ENCODE results near the gene TEAD2. TPM values are rescaled to one million over a fixed set of nuclear protein-coding genes. Genes with fewer than 3 reads are reported as not detected.
A peak's percentile ranks its signal among the peaks of the same experiment; 100 is the strongest.

Gene TEAD2
- total RNA-seq, 4 donors from 2014 or later = 3.8 to 12.4 (median 8.2) TPM

DNA sequence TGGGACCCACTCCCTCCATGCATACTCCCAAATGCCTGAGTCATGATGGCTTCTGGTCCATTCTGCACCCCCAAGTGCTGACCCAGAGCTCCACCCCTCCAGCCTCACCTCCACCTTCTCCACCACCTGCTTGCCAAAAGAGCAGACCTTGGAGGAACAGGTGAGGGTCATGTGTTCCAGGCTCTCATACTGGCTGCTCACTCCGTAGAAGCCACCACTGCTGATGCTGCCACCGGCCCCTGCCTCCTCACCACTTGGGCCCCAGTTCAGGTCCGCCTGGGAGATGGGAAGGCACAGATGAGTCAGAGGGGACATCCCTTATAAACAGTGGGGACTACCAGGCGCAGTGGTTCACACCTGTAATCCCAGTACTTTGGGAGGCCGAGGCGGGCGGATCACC lies 19.1 kb downstream of the TEAD2 start:
- TF ChIP-seq, protein P1, sequence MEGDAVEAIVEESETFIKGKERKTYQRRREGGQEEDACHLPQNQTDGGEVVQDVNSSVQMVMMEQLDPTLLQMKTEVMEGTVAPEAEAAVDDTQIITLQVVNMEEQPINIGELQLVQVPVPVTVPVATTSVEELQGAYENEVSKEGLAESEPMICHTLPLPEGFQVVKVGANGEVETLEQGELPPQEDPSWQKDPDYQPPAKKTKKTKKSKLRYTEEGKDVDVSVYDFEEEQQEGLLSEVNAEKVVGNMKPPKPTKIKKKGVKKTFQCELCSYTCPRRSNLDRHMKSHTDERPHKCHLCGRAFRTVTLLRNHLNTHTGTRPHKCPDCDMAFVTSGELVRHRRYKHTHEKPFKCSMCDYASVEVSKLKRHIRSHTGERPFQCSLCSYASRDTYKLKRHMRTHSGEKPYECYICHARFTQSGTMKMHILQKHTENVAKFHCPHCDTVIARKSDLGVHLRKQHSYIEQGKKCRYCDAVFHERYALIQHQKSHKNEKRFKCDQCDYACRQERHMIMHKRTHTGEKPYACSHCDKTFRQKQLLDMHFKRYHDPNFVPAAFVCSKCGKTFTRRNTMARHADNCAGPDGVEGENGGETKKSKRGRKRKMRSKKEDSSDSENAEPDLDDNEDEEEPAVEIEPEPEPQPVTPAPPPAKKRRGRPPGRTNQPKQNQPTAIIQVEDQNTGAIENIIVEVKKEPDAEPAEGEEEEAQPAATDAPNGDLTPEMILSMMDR (IDR thresholded peaks at IDR 0.05) = no peak
- no peak for TF ChIP-seq POLR2A (IDR thresholded peaks at IDR 0.05)
- no peak overlapping the region for H3K27ac ChIP-seq
- H3K27me3 ChIP-seq = no peaks in the 10 kb centered on the region
- 83 to 90% methylated on average over 2 to 4 of the region's 7 CpGs for WGBS, 2 donors
- peaks cover 0 to 72% (median 4%) of the 10 kb centered on the region in 3 donors for H3K36me3 ChIP-seq
- H3K4me3 ChIP-seq = no peak overlapping the region
- H3K4me1 ChIP-seq = peaks cover 16 to 32% (median 23%) of the 10 kb centered on the region in 3 donors
- DNase-seq = no peak
- intact Hi-C loops (cut with DNase I) = no loop called here
- H3K9me3 ChIP-seq = no peaks in the 10 kb centered on the region

DNA sequence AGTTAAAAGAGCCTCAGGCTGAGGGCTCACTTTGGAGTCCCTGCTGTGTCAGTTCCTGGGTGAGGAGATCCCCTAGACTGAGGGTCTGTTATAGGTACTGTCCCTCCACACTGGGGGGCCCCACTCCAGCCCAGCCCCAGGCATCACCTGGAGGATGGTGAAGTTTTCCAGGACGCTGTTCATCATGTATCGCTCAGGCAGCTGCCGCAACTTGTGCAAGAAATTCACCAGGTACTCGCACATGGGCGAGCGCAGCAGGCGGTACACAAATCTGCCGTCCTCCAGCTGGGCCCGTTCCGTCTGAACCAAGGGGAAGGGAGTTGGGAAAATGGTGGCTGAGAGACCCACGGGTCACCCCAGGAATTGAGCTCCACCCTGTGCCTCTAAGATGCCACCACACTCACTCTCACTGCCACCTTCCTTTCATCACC lies 19.9 kb downstream of the TEAD2 start:
- Histone ChIP-seq H3K4me3 (no peak overlapping the region), H3K4me1 (peaks cover 19 to 40% (median 27%) of the 10 kb centered on the region in 3 donors), H3K27ac (no peak overlapping the region), H3K27me3 (no peaks in the 10 kb centered on the region), H3K36me3 (peaks cover 0 to 64% (median 4%) of the 10 kb centered on the region in 3 donors), H3K9me3 (no peaks in the 10 kb centered on the region)
- 73 to 80% methylated on average over 1 to 5 of the region's 11 CpGs for whole genome bisulfite sequencing, 2 donors
- no peak for DNase-seq
- TF ChIP-seq, protein P1 (IDR thresholded peaks at IDR 0.05) = no peak
- TF ChIP-seq POLR2A (IDR thresholded peaks at IDR 0.05) = no peak
- intact Hi-C loops (cut with DNase I) = no loop called here

DNA sequence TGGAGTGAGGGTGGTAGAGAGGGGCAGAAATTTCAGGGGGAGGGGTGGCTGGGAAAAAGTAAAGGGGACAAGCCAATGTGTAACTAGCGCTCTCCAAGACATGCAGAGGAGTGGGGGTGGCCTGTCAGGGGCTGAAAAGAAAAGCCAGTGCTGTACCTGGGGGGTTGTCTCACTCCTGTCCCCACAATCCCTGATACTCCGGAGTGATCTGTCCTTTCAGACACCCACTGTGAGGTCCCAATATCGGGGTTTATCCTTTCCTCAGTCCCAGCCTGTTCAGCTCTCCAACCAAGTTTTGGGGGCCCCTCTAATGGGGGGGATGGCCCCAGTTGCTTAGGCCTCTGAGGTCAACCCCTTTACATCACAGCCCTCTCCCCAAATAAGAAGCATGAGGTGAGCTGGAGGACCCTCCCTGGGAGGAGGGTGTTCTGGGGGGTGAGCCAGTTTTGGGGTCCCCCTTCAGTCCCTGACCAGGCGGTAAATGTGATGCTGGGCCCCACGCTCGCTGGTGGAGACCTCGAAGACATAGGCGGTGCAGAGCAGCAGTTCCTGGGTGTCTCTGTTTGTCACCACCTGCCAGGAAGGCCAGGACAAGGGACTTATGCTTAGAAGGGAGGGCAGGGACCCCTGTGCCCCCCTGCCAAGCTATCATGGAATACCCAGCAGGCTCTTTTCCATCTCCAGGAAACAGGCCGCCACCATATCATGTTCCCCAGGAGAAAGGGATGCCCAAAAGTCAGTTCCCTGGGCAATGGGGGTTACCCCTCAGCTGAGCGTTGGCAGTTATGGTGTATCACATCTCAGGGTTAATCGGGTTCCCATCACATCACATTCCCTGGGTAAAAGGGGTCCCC lies 21.1 kb downstream of the TEAD2 start:
- Histone ChIP-seq H3K36me3 (peaks cover 0 to 51% (median 4%) of the 10 kb centered on the region in 3 donors), H3K9me3 (no peaks in the 10 kb centered on the region), H3K27ac (peak overlapping the region; percentile 77 to 95 (median 89)), H3K27me3 (no peaks in the 10 kb centered on the region), H3K4me3 (no peak overlapping the region), H3K4me1 (peaks cover 19 to 50% (median 27%) of the 10 kb centered on the region in 3 donors)
- WGBS, 2 donors = 82 to 96% methylated on average over 3 to 5 of the region's 11 CpGs
- intact Hi-C loops (cut with DNase I) = no loop called here
- TF ChIP-seq POLR2A (IDR thresholded peaks at IDR 0.05) = no peak
- TF ChIP-seq, protein P1 (IDR thresholded peaks at IDR 0.05) = no peak
- DNase-seq = no peak

DNA sequence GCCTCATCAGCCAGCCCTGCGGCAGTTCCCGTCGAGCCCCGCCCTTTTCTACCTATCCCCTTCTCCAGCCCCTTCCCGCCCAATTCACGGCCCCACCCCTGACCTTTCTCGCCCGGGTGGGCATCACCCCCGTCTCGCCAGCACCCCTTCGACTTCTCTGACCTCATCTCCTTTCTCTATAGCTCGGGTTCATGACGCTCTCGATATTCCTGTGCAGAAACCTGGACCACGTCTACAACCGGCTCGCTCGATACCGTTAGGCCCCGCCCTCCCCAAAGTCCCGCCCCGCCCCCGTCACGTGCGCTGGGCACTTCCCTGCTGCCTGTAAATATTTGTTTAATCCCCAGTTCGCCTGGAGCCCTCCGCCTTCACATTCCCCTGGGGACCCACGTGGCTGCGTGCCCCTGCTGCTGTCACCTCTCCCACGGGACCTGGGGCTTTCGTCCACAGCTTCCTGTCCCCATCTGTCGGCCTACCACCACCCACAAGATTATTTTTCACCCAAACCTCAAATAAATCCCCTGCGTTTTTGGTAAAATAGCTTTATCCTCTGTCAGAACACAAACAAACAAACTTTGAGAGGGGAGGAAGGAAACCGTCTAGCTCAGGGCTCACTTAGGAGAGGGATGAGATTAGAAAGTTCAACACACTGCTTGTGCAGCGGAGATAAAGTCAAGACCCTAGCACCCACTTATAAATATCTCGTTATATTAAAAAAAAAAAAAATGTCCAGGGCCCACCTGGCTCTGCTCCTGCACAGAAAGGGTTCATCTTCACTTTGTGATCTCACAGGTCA lies 21.9 kb downstream of the TEAD2 start:
- Histone ChIP-seq H3K27ac (peak overlapping the region; percentile 77 to 95 (median 89)), H3K4me1 (peaks cover 19 to 52% (median 27%) of the 10 kb centered on the region in 3 donors), H3K4me3 (peak overlapping the region; percentile 28 to 67 (median 46)), H3K9me3 (no peaks in the 10 kb centered on the region), H3K27me3 (no peaks in the 10 kb centered on the region), H3K36me3 (peaks cover 0 to 43% (median 4%) of the 10 kb centered on the region in 3 donors)
- TF ChIP-seq, protein P1 (IDR thresholded peaks at IDR 0.05) = no peak
- TF ChIP-seq POLR2A (IDR thresholded peaks at IDR 0.05) = no peak
- no peak for DNase-seq
- 21 to 23% methylated on average over 30 to 33 of the region's 36 CpGs for WGBS, 2 donors
- intact Hi-C loops (cut with DNase I) = no loop called here

Measured in esophagus squamous epithelium (tissue), 5 donors.